Astrocyte of the cerebellum (primary cell): ENCODE measurements around the gene GALNT17.

Source experiments
- DNase-seq: peaks from one replicate; pipeline ENCODE4 v3.0.0-alpha.2; 2011; ENCODE audit warnings: low read depth
- H3K4me3 ChIP-seq: 2 replicates; pipeline ENCODE4 v1.5.1; 2011; ENCODE audit warnings: mild to moderate bottlenecking, low read depth, low read length, moderate library complexity
- CTCF ChIP-seq: IDR thresholded peaks from 2 replicates; pipeline ENCODE4 v1.5.1; 2012; ENCODE audit warnings: low read length, low read depth, moderate library complexity, mild to moderate bottlenecking; ENCODE audit errors: missing control alignments
- in situ Hi-C: cut with HindIII; loops from 2 replicates; pipeline ENCODE4 v1.10.0; 2017; ENCODE audit warnings: low sequenced_read_pairs

Gene GALNT17

DNA sequence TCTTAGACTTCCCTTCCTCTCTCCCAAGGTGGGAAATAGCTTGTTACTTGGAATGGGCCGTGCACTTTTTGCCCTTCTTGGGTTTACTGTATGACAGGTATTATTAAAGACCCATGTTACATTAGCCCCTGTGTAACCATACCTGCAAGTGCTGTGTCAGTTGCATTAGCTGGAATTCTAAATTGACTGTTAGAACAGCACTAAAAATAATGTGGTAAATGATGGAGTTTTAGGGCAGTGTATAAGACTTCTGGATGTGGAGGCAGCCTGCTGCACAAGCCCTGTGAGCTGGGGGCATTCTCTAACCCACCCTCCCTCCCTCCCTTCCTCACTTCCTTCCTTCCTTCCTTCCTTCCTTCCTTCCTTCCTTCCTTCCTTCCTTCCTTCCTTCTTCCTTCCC, 52.7 kb downstream of the GALNT17 start:
- TF ChIP-seq CTCF: no peak
- in situ Hi-C loops: no loop called here
- no peak overlapping the region for H3K4me3 ChIP-seq
- no peak for DNase-seq

- in situ Hi-C loops: no loop called here
- DNase-seq: no peak
- no peak for TF ChIP-seq CTCF
- no peak overlapping the region for H3K4me3 ChIP-seq
Measured at GRCh38 chr7:71186535-71187057, 54.7 kb downstream of the GALNT17 start.

DNA sequence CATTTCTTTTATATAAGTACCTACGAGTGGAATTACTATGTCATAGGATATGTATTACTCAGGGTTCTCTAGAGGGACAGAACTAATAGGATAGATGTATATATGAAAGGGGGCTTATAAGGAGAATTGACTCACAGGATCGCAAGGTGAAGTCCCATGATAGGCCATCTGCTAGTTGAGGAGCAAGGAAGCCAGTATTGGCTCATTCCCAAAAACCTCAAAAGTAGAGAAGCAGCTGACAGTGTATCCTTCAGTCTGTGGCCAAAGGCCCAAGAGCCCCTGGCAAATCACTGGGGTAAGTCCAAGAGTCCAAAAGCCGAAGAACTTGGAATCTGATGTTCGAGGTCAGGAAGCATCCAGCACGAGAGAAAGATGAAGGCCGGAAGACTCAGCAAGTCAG, 59.8 kb downstream of the GALNT17 start:
- no peak for DNase-seq
- H3K4me3 ChIP-seq: no peak overlapping the region
- in situ Hi-C loops: no loop called here
- TF ChIP-seq CTCF: no peak

- in situ Hi-C loops: no loop called here
- DNase-seq: no peak
- TF ChIP-seq CTCF: no peak
- H3K4me3 ChIP-seq: no peak overlapping the region
Measured at GRCh38 chr7:71193099-71193810, 61.3 kb downstream of the GALNT17 start.

GRCh38 chr7:71198391-71198790, 66.4 kb downstream of the GALNT17 start:
- no peak for DNase-seq
- no peak for TF ChIP-seq CTCF
- in situ Hi-C loops: no loop called here
- no peak overlapping the region for H3K4me3 ChIP-seq

DNA sequence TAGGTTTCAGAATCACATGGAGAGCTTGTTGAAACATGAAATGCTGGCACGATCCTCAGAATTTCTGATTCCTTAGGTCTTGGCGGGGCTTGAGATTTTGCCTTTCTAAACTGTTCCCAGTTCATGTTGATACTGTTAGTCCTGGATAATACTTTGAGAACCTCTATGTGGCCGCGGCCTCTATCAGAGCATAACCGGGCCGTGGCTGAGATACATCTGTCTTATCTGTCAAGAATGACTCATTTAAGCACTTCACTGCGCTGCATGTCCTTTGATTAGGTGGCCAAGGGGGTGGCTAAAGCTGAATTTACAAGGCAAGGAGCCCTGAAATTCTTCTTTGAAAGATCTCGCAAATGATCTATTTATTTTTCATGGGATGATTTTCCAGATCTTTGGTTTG, 66.9 kb downstream of the GALNT17 start:
- no peak overlapping the region for H3K4me3 ChIP-seq
- TF ChIP-seq CTCF: no peak
- no peak for DNase-seq
- in situ Hi-C loops: no loop called here

GRCh38 chr7:71206184-71206583, 74.2 kb downstream of the GALNT17 start:
- no peak for DNase-seq
- in situ Hi-C loops: no loop called here
- H3K4me3 ChIP-seq: no peak overlapping the region
- no peak for TF ChIP-seq CTCF
